Fibroblast of gingiva (primary cell): ENCODE data around the gene DHX38.
A peak's percentile ranks its signal among the peaks of the same experiment; 100 is the strongest.
"Not testable (repeated sequence)": the region's sequence is repeated elsewhere in the genome, so short reads cannot be mapped to it uniquely, and the experiment has no call there.

Source experiments
- DNase-seq: peaks from one replicate; pipeline ENCODE4 v3.0.0-alpha.2; 2011; ENCODE audit warnings: low read depth

DHX38 gene

DNA sequence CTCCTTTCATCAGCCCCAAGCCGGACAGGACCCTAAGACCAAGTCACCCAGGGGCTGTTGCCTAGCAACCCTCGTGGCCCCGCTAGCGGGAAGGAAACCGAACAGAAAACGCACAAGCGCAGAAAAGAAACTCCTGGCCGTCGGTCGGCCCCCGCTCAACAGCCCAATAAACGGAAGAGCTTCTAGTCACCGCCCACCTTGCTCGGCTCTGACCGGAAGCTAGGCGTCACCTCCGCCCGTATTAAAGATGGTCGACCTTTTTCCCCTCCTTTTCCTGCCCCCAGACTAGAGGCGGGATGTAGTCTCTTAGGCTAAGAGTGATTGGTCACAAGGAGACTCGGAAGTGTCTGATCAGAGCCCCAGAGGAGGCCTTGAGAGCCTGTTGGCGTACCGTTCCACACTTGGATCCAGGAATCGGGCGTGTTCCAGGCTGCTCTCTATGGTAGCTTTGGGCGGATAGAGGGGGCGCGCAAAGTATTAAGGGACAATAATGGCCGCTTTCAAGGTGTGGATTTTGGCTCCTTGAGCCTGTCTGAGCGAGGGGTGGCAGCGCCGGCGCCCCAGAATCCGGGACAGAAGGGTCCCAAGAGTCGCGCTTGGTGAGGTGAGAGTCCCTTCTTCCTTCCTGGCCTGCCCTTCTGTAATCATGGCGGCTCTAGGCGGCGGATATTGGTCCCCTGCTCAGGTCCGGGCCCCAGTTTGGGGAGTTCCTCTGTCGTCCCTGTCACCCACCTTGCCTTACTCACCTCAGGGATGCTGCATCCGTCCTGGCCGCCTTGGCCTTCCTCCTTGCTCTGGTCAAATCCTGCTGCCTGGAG, at the start of gene DHX38, which contains the start of gene TXNL4B:
TSS of gene DHX38 (plus strand) at position 400 of the 818 bp plus-strand sequence. CDS start 2,311 bp downstream, outside the sequence.
TSS of gene TXNL4B (minus strand) at position 173 of the 818 bp plus-strand sequence. CDS start 2,871 bp downstream, outside the sequence.
- DNase-seq = peak; percentile 98

DNA sequence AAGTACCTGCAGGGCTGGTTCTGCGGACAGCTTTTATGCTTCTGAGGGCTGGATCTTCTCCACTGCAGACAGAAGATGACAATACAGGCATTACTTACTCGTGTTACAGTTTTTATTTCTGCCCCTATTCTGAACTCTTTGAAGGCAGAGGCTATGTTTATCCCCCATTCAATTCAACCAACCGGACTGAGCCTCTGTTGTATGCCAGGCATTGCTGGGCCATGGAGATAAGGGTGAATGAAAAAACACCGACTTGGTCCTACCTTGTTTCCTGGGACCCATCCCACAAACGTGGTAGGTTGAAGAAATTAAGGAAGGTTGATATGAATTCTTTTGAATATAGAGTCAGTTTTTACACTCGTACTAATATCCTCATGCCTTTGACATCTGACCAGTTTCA, 49.4 kb upstream of the DHX38 start:
- DNase-seq = no peak

DNA sequence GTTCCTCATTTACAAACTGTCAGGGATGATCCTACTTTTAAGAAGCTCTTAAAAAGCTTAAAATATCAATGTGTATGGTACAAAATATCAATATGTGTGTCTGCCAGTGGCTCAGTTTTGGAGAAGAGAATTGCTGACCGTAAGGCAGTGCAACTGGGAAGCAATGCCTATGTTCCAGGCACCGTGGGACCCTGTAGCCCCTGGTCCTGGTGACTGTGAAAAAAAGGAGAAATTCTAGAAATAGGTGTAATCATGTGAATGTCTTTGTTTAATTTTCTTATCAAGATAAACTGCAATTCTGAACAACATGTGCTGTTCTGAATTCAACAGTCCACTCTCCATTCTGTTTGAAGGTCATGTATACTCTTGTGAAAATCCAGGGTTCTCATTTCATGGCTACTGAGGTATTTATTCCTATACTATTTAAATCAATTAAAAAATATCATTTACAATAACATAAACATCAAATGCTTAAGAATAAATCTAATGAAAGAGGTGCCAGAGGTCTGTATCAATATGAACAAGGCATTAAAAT, 48.8 kb upstream of the DHX38 start:
- DNase-seq = no peak

DNA sequence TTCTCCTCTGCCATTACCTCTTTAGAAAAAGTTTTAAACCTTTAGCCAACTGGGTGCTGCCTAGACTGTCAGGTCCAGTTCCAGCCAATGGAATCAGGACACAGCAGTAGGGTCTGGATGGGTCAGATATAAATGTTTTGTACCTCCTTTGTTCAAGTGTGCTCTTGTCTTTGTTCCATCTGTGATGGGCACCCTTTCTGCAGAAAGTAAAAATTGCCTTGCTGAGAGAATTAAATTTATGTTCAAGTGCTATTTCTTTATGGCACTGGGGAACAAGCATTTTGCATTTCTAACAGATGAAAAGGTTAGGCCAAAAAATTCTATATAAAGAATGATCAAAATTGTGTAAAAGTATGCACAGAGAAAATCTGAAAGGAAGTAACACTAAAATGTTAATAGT, 44.5 kb upstream of the DHX38 start:
- no peak for DNase-seq

DNA sequence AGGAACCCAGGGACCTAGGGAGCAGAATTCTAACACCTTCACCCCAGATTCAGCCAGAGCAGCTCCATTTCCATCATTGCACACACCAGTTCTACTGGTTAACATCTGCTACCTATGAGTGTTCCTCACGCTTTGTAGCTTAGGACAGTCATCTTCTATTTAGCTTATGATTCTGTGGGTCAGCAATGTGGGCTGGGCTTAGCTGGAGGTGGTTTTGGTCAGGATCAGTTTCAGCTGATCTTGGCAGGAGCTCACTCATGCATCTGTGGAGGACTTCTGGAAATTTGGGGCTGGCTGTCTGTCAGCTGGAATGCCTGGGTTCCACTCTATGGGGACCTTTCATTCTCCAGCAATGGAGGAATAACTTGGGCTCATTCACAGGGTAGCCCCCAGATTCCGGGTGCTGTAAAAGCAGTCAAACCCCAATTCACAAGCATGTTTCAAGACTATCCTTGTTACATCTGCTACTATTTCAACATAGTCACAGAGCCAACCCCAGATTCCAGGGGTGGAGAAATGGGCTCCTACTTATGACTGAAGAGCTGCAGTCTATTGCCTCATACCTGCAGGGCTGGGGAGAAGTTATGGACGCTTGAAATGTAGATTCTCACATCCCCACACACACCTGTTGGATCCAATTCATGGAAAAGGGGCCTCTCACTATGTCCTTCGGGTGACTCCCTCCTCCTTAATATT, 42.7 kb upstream of the DHX38 start:
- peak; percentile 69 for DNase-seq

DNA sequence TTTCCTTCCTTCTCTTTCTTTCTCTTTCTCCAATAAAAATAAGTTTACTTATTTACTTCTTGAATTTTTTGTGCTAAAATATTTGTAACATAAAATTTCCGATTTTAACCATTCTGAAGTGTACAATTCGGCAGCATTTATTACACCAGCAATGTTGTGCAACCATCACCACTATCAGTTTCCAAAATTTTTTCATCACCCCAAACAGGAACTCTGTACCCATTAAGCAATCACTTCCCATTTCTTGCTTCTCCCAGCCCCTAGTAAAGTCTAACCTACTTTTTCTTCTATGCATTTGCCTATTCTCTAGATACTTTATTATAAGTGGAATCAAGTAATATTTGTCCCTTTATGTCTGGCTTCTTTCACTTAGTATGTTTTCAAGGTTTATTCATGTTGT, 41.8 kb upstream of the DHX38 start:
- DNase-seq = no peak

DNA sequence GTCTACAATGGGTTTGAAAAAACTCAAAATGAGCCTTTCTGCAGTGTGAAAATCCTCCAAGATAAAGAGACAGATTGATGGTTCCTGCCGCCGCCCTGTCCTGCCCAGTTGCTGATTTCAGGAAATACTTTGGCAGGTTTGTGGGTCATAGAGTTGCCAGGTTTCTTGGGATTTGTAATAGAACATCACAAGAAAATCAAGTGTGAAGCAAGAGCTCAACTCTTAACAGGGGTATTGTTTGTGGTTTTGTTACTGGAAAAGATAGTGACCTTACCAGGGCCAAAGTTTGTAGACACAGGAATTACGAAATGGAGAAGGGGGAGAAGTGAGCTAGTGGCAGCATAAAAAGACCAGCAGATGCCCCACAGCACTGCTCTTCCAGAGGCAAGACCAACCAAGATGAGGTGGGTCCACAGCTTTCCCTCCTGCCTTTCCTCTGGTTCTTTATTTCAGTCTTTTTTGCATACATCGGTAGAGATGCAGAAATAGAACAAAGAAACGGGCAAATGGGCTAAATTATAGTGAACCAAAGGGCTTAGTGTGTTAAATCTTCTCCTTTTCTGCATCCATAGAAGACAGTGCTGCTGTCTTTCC, 39.3 kb upstream of the DHX38 start, which contains the start of gene HP:
TSS of gene HP (plus strand) at position 252 of the 594 bp plus-strand sequence. CDS start at position 400, 148 bp downstream.
- DNase-seq = not testable (repeated sequence)

DNA sequence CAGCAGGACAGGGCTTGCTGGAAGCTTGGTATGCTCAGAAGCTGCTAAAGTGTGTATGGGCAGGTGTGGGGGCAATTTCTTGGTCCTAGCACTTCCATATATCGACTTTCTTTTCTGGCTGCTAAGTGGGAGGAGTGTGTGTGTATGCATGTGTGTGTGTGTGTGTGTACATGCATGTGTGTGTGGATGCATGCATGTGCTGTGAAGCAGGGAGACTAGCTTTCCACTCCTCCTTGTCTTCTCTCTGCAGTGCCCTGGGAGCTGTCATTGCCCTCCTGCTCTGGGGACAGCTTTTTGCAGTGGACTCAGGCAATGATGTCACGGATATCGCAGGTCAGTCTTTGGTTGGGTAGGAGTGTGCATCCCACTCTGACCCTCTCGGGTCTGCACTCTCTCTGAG, 37.7 kb upstream of the DHX38 start:
- DNase-seq = no peak

DNA sequence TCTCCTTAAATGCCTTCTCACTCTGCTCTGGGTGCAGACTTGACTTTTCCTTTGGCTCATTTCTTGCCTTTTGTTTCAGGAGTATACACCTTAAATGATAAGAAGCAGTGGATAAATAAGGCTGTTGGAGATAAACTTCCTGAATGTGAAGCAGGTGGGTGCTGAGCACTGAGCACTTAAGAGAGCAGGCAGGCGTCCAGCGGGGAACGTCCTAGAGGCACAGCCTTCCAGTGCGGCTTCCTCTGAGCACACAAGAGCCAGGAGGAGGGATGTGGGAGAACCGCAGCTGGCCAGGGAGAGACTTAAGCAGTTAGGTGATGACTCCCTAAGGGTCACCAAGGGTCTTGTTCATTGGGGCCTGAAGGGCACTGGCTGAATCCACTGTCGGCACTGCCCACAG, 36.3 kb upstream of the DHX38 start:
- DNase-seq = not testable (repeated sequence)

DNA sequence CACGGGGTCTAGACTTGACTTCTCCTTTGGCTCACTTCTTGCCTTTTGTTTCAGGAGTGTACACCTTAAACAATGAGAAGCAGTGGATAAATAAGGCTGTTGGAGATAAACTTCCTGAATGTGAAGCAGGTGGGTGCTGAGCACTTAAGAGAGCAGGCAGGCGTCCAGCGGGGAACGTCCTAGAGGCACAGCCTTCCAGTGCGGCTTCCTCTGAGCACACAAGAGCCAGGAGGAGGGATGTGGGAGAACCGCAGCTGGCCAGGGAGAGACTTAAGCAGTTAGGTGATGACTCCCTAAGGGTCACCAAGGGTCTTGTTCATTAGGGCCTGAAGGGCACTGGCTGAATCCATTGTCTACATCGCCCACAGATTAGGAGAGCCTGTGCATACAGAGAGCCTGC, 34.6 kb upstream of the DHX38 start:
- DNase-seq = not testable (repeated sequence)

DNA sequence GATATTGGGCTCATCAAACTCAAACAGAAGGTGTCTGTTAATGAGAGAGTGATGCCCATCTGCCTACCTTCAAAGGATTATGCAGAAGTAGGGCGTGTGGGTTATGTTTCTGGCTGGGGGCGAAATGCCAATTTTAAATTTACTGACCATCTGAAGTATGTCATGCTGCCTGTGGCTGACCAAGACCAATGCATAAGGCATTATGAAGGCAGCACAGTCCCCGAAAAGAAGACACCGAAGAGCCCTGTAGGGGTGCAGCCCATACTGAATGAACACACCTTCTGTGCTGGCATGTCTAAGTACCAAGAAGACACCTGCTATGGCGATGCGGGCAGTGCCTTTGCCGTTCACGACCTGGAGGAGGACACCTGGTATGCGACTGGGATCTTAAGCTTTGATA, 33.2 kb upstream of the DHX38 start:
- no peak for DNase-seq

DNA sequence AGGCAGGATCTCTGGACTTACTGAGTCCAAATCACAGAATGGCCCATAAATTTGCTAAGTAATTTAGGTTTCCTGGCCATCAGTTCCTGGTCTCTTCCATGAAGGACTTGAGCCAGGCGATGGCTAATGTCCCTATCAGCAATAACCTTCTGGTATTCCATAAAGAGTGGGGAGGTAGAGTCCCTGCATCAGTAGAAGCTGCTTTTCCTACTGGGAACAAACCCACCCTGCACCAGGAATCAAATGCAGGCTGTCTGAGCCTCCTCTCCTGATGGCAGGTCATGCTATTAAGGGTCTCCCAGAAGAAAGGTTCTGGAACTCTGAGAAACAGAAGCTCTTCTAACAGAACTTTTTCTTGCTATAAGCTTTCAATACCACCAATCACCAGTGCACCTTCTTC, 32.1 kb upstream of the DHX38 start:
- no peak for DNase-seq

DNA sequence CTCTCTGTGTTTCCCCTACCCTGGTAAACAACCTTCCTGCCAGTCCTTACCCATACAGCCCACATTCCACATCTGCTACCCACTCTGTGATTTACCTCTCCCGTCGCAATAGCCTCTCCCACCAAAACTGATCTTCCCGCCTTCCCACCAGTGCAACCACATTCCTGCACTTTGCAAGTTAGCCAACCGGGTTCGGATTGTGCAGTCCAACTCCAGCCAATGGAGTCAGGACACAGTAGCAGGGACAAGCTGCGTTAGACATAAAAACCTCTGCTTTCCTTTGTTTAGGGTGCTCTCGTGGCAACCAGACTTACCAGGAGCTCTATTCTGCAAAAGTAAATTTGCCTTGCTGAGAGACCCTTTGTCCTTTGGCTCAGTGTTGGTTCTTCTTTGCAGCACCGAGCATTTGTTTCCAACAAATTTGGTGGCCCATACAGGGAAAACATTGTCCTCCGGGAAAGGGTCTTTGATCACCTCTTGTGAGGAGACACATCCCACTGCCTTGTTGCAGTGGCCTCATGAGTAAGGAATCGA, 29.2 kb upstream of the DHX38 start:
- DNase-seq = no peak

DNA sequence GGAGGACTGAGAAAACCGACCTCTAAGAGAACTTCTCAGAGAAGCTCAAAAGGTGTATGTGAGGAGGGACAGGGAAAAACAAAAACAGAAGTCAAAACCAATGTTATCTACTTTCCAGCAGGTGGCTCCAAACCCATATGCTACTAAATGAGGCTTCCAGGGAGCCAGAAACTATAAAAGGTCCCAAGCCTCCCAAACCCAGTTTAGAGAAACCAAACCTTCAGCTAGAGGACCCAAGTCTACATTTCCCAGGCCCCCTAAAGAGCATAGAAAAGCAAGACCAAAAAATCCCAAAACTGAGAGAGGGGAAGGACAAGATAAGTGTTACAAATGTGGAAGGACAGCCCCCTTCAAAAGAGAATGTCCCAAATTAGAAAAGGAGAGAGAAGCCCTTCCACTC, 26.9 kb upstream of the DHX38 start:
- peak; percentile 47 for DNase-seq

DNA sequence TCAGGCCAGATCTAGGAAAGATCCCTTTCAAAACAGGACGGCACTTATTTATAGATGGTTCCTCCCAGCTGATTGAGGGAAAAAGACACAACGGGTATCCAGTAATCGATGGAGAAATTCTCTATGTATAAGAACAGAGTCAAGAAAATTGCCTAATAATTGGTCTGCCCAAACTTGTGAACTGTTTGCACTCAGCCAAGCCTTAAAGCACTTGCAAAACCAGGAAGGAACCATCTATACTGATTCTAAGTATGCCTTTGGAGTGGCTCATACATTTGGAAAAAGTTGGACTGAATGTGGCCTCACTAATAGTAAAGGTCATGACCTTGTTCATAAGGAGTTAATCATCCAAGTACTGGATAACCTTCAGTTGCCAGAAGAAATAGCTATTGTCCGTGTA, 24.7 kb upstream of the DHX38 start:
- DNase-seq = peak; percentile 19

DNA sequence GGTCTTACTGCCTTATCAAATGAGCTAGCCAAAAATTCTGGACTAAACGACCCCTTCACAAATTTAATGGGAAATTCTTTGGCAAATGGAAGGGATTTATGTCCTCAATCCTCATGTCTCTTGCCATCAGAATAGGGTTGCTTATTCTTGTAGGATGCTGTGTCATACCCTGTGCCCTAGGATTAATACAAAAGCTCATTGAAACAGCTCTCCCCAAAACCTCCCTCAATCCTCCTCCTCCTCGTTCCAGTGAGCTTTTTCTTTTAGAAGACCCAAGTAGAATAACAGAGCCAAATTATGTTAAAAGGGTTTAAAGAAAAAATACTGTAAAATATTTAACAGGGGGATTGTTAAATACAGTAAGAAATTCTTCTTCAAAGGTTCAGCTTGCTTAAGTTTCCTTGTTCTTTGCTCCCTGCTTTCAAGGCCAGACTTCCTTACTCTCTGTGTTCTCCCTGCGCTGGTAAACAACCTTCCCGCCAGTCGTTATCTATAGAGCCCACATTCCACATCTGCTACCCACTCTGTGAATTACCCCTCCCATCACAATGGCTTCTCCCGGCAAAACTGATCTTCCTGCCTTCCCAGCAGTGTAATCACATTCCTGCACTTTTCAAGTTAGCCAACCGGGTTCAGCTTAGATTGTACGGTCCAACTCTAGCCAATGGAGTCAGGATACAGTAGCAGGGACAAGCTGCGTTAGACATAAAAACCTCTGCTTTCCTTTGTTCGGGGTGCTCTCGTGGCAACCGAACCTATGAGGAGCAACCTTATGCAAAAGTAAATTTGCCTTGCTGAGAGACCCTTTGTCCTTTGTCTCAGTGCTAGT, 20.9 kb upstream of the DHX38 start:
- DNase-seq = no peak

DNA sequence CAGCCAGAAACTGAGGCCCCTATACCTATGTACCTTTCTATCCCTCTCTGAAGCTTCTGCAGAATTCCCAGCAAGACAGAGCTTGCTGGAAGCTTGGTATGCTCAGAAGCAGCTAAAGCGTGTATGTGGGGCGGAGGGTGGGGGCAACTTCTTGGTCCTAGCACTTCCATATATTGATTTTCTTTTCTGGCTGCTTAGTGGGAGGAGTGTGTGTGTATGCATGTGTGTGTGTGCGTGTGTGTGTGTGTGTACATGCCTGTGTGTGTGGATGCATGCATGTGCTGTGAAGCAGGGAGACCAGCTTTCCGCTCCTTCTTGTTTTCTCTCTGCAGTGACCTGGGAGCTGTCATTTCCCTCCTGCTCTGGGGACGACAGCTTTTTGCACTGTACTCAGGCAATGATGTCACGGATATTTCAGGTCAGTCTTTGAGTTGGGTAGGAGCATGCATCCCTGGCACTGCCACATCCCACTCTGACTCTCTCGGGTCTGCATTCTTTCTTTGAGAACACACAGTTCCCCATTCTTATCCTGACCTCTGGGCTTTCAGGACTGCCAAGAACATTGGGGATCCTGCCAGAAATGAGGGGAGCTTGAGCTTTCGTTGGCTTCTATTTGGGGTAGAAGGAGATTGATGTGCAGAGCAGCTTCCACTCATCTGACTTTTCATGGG, 20.0 kb upstream of the DHX38 start:
- peak; percentile 43 for DNase-seq

DNA sequence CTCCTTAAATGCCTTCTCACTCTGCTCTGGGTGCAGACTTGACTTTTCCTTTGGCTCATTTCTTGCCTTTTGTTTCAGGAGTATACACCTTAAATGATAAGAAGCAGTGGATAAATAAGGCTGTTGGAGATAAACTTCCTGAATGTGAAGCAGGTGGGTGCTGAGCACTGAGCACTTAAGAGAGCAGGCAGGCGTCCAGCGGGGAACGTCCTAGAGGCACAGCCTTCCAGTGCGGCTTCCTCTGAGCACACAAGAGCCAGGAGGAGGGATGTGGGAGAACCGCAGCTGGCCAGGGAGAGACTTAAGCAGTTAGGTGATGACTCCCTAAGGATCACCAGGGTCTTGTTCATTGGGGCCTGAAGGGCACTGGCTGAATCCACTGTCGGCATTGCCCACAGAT, 18.6 kb upstream of the DHX38 start:
- DNase-seq = not testable (repeated sequence)

DNA sequence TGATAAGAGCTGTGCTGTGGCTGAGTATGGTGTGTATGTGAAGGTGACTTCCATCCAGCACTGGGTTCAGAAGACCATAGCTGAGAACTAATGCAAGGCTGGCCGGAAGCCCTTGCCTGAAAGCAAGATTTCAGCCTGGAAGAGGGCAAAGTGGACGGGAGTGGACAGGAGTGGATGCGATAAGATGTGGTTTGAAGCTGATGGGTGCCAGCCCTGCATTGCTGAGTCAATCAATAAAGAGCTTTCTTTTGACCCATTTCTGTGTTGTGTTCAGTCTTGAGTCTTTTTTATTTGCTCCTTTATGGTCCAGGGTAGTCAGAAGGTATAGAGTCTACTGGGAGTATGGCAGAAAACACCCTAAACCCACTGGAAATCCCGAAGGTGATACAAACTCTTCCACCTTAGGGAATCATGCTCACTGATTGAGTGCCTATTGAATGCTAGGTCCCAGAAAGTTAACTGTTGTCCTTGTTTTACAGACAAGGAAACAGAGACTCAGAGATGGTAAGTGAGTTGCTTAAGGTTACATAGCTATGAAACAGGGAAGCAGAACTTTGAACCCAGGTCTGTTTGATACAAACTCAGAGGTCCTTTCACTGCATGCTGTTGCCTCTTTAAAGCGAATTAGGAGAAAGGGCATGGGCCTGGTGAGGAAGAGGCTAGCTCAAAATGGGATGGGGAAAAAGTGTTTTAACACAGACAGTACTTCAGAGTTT, 16.5 kb upstream of the DHX38 start:
- DNase-seq = not testable (repeated sequence)

DNA sequence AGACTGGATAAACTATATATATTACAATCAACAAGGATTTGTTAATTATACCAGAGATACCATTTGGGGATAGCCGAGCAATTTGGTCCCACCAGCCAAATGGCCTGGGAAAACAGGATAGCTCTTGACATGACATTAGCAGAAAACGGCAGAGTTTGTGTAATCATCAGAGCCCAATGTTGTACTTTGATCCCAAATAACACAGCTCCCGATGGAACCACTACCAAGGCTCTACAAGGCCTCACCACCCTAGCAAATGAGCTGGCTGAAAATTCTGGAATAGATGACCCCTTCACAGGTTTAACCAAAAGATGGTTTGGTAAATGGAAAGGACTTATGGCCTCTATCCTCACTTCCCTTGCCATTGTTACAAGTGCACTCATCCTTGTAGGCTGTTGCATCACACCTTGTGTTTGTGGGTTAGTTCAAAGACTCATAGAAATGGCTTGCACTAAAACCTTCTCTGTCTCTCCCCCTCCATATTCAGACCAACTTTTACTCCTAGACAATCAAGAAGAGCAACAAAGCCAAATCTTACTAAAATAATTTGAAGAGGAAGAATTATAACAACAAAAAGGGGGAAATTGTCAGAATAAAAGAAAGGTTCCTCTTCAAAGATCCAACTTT, 9.8 kb upstream of the DHX38 start:
- DNase-seq = no peak
